ENCODE measurements around the gene COA8. TPM values are rescaled to one million over a fixed set of nuclear protein-coding genes. Genes with fewer than 3 reads are reported as not detected.
A peak's percentile ranks its signal among the peaks of the same experiment; 100 is the strongest.

Gene COA8
- total and polyA plus RNA-seq, 3 donors from 2014 or later: 28.9 to 152 (median 68.7) TPM

- peaks cover 61% of the 10 kb centered on the region for H3K4me1 ChIP-seq
- no peak for DNase-seq
- TF ChIP-seq POLR2A (IDR thresholded peaks at IDR 0.05) (no peak), CTCF (IDR thresholded peaks at IDR 0.05) (no peak)
Observed at GRCh38 chr14:103547455-103547940, 15.3 kb upstream of the COA8 start.

DNA sequence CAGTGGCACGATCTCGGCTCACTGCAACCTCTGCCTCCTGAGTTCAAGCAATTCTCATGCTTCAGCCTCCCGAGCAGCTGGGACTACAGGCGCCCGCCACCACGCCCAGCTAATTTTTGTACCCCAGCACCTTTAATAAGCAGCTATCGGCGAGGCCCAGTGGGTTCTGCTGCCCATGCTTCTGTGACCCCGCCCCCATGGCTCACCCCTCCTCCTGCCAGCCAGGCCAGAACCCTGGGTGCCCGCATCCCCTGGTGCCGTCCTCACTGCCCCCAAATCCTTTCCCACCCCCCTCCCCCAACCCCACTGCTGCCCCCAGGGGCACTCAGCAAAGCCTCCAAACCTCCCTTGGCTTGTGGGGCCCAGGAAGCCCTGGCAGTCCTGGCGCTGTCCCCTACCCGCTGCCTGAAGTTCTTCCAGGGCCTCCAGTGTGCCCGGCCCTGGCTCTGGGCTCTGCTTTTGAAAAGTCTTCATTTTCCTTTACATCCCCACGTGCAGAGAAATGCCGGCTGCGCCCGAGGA lies 14.8 kb upstream of the COA8 start:
- H3K4me1 ChIP-seq: peaks cover 60% of the 10 kb centered on the region

More at GRCh38 chr14:103547455-103547940, 15.3 kb upstream of the COA8 start:
- Histone ChIP-seq H3K36me3 (ENCODE audit: low read depth, missing control alignments) (no peaks in the 10 kb centered on the region), H3K27me3 (no peaks in the 10 kb centered on the region), H3K9me3 (no peaks in the 10 kb centered on the region), H3K4me3 (no peak overlapping the region), H3K27ac (no peak overlapping the region)
- 91 to 94% methylated on average over 10 to 11 of the region's 11 CpGs for WGBS, 2 donors
- intact Hi-C loops (cut with DNase I; ENCODE audit: low total_unique reads): no loop called here

DNA sequence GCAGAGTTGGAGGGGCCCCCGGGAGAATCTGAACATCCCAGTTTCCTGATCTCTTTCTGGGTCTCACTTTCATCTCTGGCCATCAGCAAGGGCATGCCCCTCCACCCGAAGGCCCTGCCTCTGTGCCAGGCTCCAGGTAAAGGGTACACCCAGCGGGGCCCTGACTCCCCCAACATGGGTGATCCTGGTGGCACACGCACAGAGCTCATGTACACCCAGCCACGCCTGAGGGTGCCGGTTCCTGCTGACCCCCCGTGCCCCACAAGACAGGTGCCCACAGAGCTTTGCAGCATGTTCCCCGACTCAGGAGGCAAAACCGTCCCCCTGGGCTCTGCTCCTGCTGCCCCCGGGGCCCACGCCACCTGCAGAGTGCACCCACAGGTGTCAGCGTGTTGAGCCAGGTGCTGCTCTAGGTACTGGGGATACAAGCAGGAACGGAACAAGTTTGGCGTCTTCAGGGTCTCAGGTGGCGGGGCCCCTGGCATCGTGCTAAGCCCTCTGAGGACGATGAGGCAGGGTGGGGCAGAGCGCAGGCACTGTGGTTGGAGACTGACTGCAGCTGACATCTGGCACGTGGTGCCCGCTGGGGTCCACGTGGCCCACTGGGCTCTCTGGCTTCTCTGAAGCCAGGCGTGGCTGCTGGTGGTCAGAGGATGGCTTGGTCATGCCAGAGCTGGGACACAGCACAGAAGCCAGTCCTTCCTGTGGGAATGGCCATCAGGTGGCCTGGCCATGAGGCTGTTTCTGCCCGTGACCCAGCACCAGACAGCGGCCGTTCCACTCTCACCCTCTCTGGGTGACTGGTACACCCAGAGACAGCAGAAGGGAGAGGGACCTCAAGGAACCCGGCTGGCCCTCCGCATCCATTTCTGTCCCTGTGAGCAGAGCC lies 14.1 kb upstream of the COA8 start:
- no peak for DNase-seq
- intact Hi-C loops (cut with DNase I; ENCODE audit: low total_unique reads): no loop called here
- Histone ChIP-seq H3K4me3 (no peak overlapping the region), H3K36me3 (ENCODE audit: low read depth, missing control alignments) (no peaks in the 10 kb centered on the region), H3K27me3 (no peaks in the 10 kb centered on the region), H3K4me1 (peaks cover 53% of the 10 kb centered on the region), H3K27ac (peak overlapping the region in 1 of 2 donors; percentile 88), H3K9me3 (no peaks in the 10 kb centered on the region)
- 92 to 93% methylated on average over 8 to 27 of the region's 27 CpGs for WGBS, 2 donors
- TF ChIP-seq CTCF (IDR thresholded peaks at IDR 0.05) (no peak), POLR2A (IDR thresholded peaks at IDR 0.05) (no peak)

More for the DNA sequence above, 14.8 kb upstream of the COA8 start:
- H3K4me3 ChIP-seq: no peak overlapping the region
- H3K27me3 ChIP-seq: no peaks in the 10 kb centered on the region
- WGBS, 2 donors: 85 to 93% methylated on average over 18 of the region's 18 CpGs
- H3K27ac ChIP-seq: no peak overlapping the region
- no peak for DNase-seq
- intact Hi-C loops (cut with DNase I; ENCODE audit: low total_unique reads): no loop called here
- TF ChIP-seq POLR2A (IDR thresholded peaks at IDR 0.05) (no peak), CTCF (IDR thresholded peaks at IDR 0.05) (no peak)
- no peaks in the 10 kb centered on the region for H3K9me3 ChIP-seq
- H3K36me3 ChIP-seq (ENCODE audit: low read depth, missing control alignments): no peaks in the 10 kb centered on the region

DNA sequence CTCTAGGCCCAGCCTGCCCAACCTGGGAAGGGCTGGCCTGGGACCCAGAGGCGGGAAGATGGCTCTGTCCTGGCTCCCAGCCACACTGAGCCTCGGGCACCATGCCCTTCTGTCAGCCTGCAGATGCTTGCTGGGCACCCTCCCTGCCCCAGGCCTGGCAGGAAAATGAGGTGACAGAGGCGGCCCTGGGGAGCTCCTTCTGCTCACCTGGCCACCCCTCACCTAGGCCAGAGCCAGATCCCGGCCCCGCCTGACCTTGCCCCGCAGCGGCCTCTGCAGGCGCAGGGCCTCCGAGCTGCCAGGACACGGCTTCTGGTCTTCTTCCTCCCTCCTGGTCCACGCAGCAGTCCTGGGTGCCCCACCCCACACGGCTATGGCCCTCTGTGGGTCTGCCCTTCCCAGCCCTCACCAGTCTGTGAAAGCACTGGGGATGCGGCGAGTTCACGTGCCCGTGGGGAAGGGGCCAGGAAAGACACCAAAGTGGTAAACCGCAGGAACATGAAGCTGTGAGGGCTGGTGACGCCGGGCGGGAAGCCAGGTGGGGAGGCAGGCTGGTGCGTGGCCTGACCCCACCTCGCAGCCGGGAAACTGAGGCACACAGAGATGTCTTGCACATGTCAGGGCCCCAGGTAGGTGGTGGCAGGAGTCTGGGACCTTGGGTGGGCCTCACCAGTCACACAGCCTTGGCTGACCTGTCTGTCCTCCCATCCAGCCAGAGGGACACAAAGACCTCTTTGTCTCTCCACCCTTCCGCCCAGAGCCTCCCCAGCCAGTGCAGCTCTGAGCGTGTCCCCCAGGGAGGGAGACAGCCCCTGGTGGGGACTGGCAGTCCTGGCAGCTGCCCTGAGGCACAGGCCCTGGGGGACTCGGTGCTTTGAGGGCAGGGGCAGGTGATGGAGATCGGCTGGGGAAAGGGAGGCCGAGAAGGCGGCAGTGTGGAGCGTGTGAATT lies 13.1 kb upstream of the COA8 start:
- Histone ChIP-seq H3K27ac (peak overlapping the region; percentile 75 to 88), H3K27me3 (no peaks in the 10 kb centered on the region), H3K4me1 (peaks cover 44% of the 10 kb centered on the region), H3K36me3 (ENCODE audit: low read depth, missing control alignments) (no peaks in the 10 kb centered on the region), H3K9me3 (no peaks in the 10 kb centered on the region), H3K4me3 (no peak overlapping the region)
- WGBS, 2 donors: 63 to 64% methylated on average over 16 to 30 of the region's 30 CpGs
- TF ChIP-seq CTCF (IDR thresholded peaks at IDR 0.05) (peak in 2 of 3 experiments; percentile 18 to 36), POLR2A (IDR thresholded peaks at IDR 0.05) (no peak)
- DNase-seq: peak; percentile 73
- intact Hi-C loops (cut with DNase I; ENCODE audit: low total_unique reads): loop anchor here (10.0 kb wide), 1 partner anchor 45 kb away; no protein-coding TSS in a partner anchor

Data from testis (tissue), 3 donors.